K562 (cell line): Measurements from ENCODE around the gene CENPU. TPM values are rescaled to one million over a fixed set of nuclear protein-coding genes. Genes with fewer than 3 reads are reported as not detected.

Experiments
- BCOR ChIP-seq: fragments of 450-650 bp; IDR thresholded peaks from 2 replicates; pipeline ENCODE4 v1.6.1; 2016
- BRF1 ChIP-seq: IDR thresholded peaks from 3 replicates; pipeline ENCODE4 v1.6.1; 2011; ENCODE audit warnings: borderline replicate concordance, mild to moderate bottlenecking; ENCODE audit not compliant: insufficient read length; ENCODE audit errors: extremely low read depth
- CREM ChIP-seq: IDR thresholded peaks from 2 replicates; pipeline ENCODE4 v1.6.1; 2014; ENCODE audit warnings: antibody characterized with exemption, low read depth
- DNMT1 ChIP-seq: fragments of 450-650 bp; IDR thresholded peaks from 2 replicates; pipeline ENCODE4 v1.6.1; 2016; ENCODE audit warnings: antibody characterized with exemption, mild to moderate bottlenecking
- FUS ChIP-seq: fragments of 200-400 bp; formaldehyde crosslinking; optimal IDR thresholded peaks from 2 replicates; pipeline ENCODE3; 2017; ENCODE audit warnings: low read depth, low read length
- KLF16 ChIP-seq: IDR thresholded peaks from 2 replicates; pipeline ENCODE4 v1.6.1; 2016; ENCODE audit warnings: antibody characterized with exemption
- NR4A1 ChIP-seq, 2 experiments: fragments of 250-450 bp in 1 of 2; fragments of 450-650 bp in 1 of 2; sonication (Bioruptor Pico) in 1 of 2; IDR thresholded peaks; 2 replicates each; pipeline versions ENCODE4 v1.4.0 to v1.6.1; 2016 to 2020; ENCODE audit warnings: mild to moderate bottlenecking in 2 of 2, missing compliant biosample characterization in 1 of 2, missing genetic modification characterization in 1 of 2, moderate library complexity in 1 of 2
- SAP30 ChIP-seq: fragments of 200-600 bp; sonication (generic); IDR thresholded peaks from 2 replicates; pipeline ENCODE4 v1.6.1; 2012; ENCODE audit warnings: borderline replicate concordance, low read depth, mild to moderate bottlenecking, moderate library complexity, low read length, control low read depth, inconsistent platforms; ENCODE audit not compliant: insufficient read depth, poor library complexity, severe bottlenecking
- TAF7 ChIP-seq: fragments of 450-650 bp; IDR thresholded peaks from 2 replicates; pipeline ENCODE4 v1.6.1; 2016; ENCODE audit warnings: missing genetic modification characterization, missing compliant biosample characterization
- ZKSCAN1 ChIP-seq: fragments of 150-350 bp; IDR thresholded peaks from 2 replicates; pipeline ENCODE4 v1.6.1; 2016; ENCODE audit warnings: low read depth, low read length
- ZNF124 ChIP-seq: sonication (generic); formaldehyde crosslinking; IDR thresholded peaks from 2 replicates; pipeline ENCODE4 v1.8.1; 2022; ENCODE audit warnings: missing genetic modification reagents
- polyA plus RNA-seq, 8 experiments: library from polyadenylated mRNA; depleted of rRNA in 4 of 8; stranded (reverse) in 5 of 8; unstranded in 3 of 8; fragments of >200 nt; fragmentation: Nextera tagmentation in 2 of 8; fragmentation: Illumina TruSeq in 1 of 8; extraction: Ambion mirVana in 2 of 8; extraction: Trizol in 1 of 8; gene quantifications; 2 replicates each; pipeline versions ENCODE4 v1.2.1 to v1.2.3, GENCODE V29; 2011 to 2014; ENCODE audit warnings: inconsistent platforms in 1 of 8, missing spikeins in 1 of 8
- total RNA-seq, 7 experiments: library from RNA; depleted of rRNA in 6 of 7; stranded (reverse); fragments of >200 nt in 6 of 7; fragmentation: Illumina TruSeq in 2 of 7; extraction: Trizol in 2 of 7; gene quantifications; 2 replicates each; pipeline versions ENCODE4 v1.2.1 to v1.2.3, GENCODE V29; 2011 to 2021; ENCODE audit warnings: low replicate concordance in 1 of 7
- TF ChIP-seq, protein P1 (sequence below): fragments of 200-800 bp; sonication (Bioruptor generic); IDR thresholded peaks from 2 replicates; pipeline ENCODE4 v1.6.1; 2017; ENCODE audit warnings: missing genetic modification characterization, missing compliant biosample characterization
- TF ChIP-seq, protein P2 (sequence below): sonication (generic); formaldehyde crosslinking; IDR thresholded peaks from 2 replicates; pipeline ENCODE4 v1.8.0; 2022; ENCODE audit warnings: mild to moderate bottlenecking, missing genetic modification reagents
- TF ChIP-seq, protein P3 (sequence below): sonication (generic); formaldehyde crosslinking; IDR thresholded peaks from 2 replicates; pipeline ENCODE4 v1.8.0; 2023; ENCODE audit warnings: mild to moderate bottlenecking, missing genetic modification reagents
- TF ChIP-seq, protein P4 (sequence below): fragments of 250-450 bp; sonication (Bioruptor Pico); IDR thresholded peaks from 2 replicates; pipeline ENCODE4 v1.5.0; 2020; ENCODE audit warnings: mild to moderate bottlenecking

Gene CENPU
- total and polyA plus RNA-seq, 9 of the 15 experiments (the other 6 are each of a cell fraction or from before 2014, with no cell fraction given): 39.4 to 98.7 (median 84.3) TPM

DNA sequence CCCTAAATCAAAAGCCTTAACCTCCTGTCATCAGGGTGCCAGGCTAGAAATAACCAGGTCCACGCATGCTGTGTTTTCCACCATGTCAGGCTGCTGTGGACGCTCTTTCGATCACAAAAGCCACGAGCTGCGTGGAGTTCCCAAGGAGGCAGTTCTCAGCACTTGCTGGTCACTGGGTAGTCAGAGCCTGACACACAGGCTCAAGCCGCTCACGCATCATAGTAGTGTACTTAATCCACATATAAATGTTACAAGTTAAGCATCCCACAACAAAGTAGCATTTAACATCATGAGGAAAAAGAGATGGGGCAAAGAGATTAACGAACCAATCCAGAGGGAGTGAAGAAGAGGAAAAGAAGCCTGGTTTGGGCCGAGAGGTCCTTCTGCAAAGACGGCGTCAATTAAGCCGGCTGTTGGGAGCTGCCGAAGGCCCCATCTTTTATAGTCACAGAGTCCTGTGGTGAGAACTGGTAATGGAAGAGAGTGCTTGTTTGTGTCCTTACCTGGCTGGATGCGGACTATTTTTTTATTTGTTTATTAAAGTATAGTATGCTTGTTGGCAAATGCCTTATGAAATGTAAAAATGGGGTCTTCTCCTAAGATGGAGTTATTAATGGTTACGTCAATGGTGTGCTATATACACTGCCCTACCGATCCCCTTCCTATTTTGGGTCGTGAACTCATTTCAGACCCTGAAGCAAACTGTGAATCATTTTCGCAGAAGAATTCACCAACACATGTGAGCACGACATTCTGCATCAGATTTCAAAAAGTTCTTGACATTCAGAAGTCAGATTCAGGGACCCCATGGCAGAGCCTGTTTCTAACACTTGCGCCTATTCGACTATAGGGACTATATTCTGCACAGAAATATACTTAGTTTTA, 83.7 kb downstream of the CENPU start (continued):
- TF ChIP-seq, protein P1, sequence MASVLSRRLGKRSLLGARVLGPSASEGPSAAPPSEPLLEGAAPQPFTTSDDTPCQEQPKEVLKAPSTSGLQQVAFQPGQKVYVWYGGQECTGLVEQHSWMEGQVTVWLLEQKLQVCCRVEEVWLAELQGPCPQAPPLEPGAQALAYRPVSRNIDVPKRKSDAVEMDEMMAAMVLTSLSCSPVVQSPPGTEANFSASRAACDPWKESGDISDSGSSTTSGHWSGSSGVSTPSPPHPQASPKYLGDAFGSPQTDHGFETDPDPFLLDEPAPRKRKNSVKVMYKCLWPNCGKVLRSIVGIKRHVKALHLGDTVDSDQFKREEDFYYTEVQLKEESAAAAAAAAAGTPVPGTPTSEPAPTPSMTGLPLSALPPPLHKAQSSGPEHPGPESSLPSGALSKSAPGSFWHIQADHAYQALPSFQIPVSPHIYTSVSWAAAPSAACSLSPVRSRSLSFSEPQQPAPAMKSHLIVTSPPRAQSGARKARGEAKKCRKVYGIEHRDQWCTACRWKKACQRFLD: peak; percentile 28; the same call in 1 of the 2 replicates
- no peak for TF ChIP-seq ZKSCAN1
- TF ChIP-seq TAF7 (tag): no peak
- TF ChIP-seq BCOR: no peak
- no peak for TF ChIP-seq KLF16
- TF ChIP-seq, protein P2, sequence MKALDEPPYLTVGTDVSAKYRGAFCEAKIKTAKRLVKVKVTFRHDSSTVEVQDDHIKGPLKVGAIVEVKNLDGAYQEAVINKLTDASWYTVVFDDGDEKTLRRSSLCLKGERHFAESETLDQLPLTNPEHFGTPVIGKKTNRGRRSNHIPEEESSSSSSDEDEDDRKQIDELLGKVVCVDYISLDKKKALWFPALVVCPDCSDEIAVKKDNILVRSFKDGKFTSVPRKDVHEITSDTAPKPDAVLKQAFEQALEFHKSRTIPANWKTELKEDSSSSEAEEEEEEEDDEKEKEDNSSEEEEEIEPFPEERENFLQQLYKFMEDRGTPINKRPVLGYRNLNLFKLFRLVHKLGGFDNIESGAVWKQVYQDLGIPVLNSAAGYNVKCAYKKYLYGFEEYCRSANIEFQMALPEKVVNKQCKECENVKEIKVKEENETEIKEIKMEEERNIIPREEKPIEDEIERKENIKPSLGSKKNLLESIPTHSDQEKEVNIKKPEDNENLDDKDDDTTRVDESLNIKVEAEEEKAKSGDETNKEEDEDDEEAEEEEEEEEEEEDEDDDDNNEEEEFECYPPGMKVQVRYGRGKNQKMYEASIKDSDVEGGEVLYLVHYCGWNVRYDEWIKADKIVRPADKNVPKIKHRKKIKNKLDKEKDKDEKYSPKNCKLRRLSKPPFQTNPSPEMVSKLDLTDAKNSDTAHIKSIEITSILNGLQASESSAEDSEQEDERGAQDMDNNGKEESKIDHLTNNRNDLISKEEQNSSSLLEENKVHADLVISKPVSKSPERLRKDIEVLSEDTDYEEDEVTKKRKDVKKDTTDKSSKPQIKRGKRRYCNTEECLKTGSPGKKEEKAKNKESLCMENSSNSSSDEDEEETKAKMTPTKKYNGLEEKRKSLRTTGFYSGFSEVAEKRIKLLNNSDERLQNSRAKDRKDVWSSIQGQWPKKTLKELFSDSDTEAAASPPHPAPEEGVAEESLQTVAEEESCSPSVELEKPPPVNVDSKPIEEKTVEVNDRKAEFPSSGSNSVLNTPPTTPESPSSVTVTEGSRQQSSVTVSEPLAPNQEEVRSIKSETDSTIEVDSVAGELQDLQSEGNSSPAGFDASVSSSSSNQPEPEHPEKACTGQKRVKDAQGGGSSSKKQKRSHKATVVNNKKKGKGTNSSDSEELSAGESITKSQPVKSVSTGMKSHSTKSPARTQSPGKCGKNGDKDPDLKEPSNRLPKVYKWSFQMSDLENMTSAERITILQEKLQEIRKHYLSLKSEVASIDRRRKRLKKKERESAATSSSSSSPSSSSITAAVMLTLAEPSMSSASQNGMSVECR: no peak
- 0 out of 2 replicates have a peak, but pooled peaks have one; percentile 40 for TF ChIP-seq DNMT1
- TF ChIP-seq NR4A1 (CRISPR knock-in tag; IDR thresholded peaks at IDR 0.05): no peak
- TF ChIP-seq NR4A1 (tag; IDR thresholded peaks at IDR 0.05): no peak
- TF ChIP-seq CREM: no peak
- no peak for TF ChIP-seq ZNF124 (CRISPR knock-in tag)
- TF ChIP-seq BRF1: no peak
- TF ChIP-seq FUS: no peak
- peak; percentile 47 for TF ChIP-seq SAP30
- TF ChIP-seq, protein P3, sequence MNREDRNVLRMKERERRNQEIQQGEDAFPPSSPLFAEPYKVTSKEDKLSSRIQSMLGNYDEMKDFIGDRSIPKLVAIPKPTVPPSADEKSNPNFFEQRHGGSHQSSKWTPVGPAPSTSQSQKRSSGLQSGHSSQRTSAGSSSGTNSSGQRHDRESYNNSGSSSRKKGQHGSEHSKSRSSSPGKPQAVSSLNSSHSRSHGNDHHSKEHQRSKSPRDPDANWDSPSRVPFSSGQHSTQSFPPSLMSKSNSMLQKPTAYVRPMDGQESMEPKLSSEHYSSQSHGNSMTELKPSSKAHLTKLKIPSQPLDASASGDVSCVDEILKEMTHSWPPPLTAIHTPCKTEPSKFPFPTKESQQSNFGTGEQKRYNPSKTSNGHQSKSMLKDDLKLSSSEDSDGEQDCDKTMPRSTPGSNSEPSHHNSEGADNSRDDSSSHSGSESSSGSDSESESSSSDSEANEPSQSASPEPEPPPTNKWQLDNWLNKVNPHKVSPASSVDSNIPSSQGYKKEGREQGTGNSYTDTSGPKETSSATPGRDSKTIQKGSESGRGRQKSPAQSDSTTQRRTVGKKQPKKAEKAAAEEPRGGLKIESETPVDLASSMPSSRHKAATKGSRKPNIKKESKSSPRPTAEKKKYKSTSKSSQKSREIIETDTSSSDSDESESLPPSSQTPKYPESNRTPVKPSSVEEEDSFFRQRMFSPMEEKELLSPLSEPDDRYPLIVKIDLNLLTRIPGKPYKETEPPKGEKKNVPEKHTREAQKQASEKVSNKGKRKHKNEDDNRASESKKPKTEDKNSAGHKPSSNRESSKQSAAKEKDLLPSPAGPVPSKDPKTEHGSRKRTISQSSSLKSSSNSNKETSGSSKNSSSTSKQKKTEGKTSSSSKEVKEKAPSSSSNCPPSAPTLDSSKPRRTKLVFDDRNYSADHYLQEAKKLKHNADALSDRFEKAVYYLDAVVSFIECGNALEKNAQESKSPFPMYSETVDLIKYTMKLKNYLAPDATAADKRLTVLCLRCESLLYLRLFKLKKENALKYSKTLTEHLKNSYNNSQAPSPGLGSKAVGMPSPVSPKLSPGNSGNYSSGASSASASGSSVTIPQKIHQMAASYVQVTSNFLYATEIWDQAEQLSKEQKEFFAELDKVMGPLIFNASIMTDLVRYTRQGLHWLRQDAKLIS (CRISPR knock-in tag): no peak
- TF ChIP-seq, protein P4, sequence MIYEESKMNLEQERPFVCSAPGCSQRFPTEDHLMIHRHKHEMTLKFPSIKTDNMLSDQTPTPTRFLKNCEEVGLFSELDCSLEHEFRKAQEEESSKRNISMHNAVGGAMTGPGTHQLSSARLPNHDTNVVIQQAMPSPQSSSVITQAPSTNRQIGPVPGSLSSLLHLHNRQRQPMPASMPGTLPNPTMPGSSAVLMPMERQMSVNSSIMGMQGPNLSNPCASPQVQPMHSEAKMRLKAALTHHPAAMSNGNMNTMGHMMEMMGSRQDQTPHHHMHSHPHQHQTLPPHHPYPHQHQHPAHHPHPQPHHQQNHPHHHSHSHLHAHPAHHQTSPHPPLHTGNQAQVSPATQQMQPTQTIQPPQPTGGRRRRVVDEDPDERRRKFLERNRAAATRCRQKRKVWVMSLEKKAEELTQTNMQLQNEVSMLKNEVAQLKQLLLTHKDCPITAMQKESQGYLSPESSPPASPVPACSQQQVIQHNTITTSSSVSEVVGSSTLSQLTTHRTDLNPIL (CRISPR knock-in tag): no peak
